ENCODE results near the gene KAT2B. TPM values are rescaled to one million over a fixed set of nuclear protein-coding genes. Genes with fewer than 3 reads are reported as not detected.

The KAT2B gene
- total RNA-seq, 1 experiment from 2014 or later = 3.2 TPM

- H3K4me3 ChIP-seq = no peak overlapping the region
- no peak for TF ChIP-seq CTCF (conservative IDR thresholded peaks at IDR 0.05)
- TF ChIP-seq EZH2 (IDR thresholded peaks at IDR 0.05; ENCODE audit: low read depth) = no peak
- ChIA-PET CTCF (no interaction called here), POLR2A (ENCODE audit: unreplicated experiment) (no interaction called here)
- no peaks in the 10 kb centered on the region for H3K9me2 ChIP-seq (ENCODE audit: insufficient read depth)
- H3K27me3 ChIP-seq (ENCODE audit: insufficient read depth, low read depth) = no peaks in the 10 kb centered on the region
- H3K4me2 ChIP-seq = no peak overlapping the region
- DNase-seq = no peak
- no peak overlapping the region for H2AFZ ChIP-seq
- intact Hi-C loops (cut with micrococcal nuclease; ENCODE audit: unreplicated experiment) = no loop called here
- no peak overlapping the region for H3K27ac ChIP-seq
- H4K20me1 ChIP-seq (ENCODE audit: insufficient read depth) = no peaks in the 10 kb centered on the region
- no peaks in the 10 kb centered on the region for H3K79me2 ChIP-seq (ENCODE audit: low read depth)
- no peaks in the 10 kb centered on the region for H3K36me3 ChIP-seq (ENCODE audit: low read depth)
- BruUV-seq (replicated peaks) = no TSS peak
- H3F3A ChIP-seq (ENCODE audit: insufficient read depth, low read depth) = no peaks in the 10 kb centered on the region
- no peaks in the 10 kb centered on the region for H3K9me3 ChIP-seq (ENCODE audit: insufficient read depth, low read depth)
- peaks cover 15% of the 10 kb centered on the region for H3K4me1 ChIP-seq (replicated peaks; ENCODE audit: insufficient read depth)
Measured at GRCh38 chr3:20107722-20108121, 67.5 kb downstream of the KAT2B start.

- ChIA-PET CTCF (no interaction called here), POLR2A (ENCODE audit: unreplicated experiment) (no interaction called here)
- Histone ChIP-seq H4K20me1 (ENCODE audit: insufficient read depth) (no peaks in the 10 kb centered on the region), H3K4me1 (replicated peaks; ENCODE audit: insufficient read depth) (peaks cover 15% of the 10 kb centered on the region), H2AFZ (no peak overlapping the region; the same call in 1 of the 2 replicates), H3K79me2 (ENCODE audit: low read depth) (no peaks in the 10 kb centered on the region), H3K27ac (no peak overlapping the region), H3K36me3 (ENCODE audit: low read depth) (no peaks in the 10 kb centered on the region), H3K9me2 (ENCODE audit: insufficient read depth) (no peaks in the 10 kb centered on the region), H3K4me3 (no peak overlapping the region), H3K27me3 (ENCODE audit: insufficient read depth, low read depth) (no peaks in the 10 kb centered on the region), H3K9me3 (ENCODE audit: insufficient read depth, low read depth) (no peaks in the 10 kb centered on the region), H3F3A (ENCODE audit: insufficient read depth, low read depth) (no peaks in the 10 kb centered on the region), H3K4me2 (peak overlapping the region; percentile 8; the same call in 1 of the 2 replicates)
- BruUV-seq (replicated peaks) = no TSS peak
- no peak for TF ChIP-seq EZH2 (IDR thresholded peaks at IDR 0.05; ENCODE audit: low read depth)
- TF ChIP-seq CTCF (conservative IDR thresholded peaks at IDR 0.05) = no peak
- peak in 1 of 2 experiments; percentile 71 for DNase-seq
- intact Hi-C loops (cut with micrococcal nuclease; ENCODE audit: unreplicated experiment) = no loop called here
Measured at GRCh38 chr3:20108869-20109268, 68.6 kb downstream of the KAT2B start.

GRCh38 chr3:20110826-20111225, 70.6 kb downstream of the KAT2B start:
- Histone ChIP-seq H2AFZ (no peak overlapping the region), H3K4me3 (no peak overlapping the region), H4K20me1 (ENCODE audit: insufficient read depth) (no peaks in the 10 kb centered on the region), H3K79me2 (ENCODE audit: low read depth) (no peaks in the 10 kb centered on the region), H3F3A (ENCODE audit: insufficient read depth, low read depth) (no peaks in the 10 kb centered on the region), H3K27ac (no peak overlapping the region), H3K4me2 (no peak overlapping the region), H3K9me2 (ENCODE audit: insufficient read depth) (no peaks in the 10 kb centered on the region), H3K36me3 (ENCODE audit: low read depth) (no peaks in the 10 kb centered on the region), H3K4me1 (replicated peaks; ENCODE audit: insufficient read depth) (peaks cover 15% of the 10 kb centered on the region), H3K27me3 (ENCODE audit: insufficient read depth, low read depth) (no peaks in the 10 kb centered on the region), H3K9me3 (ENCODE audit: insufficient read depth, low read depth) (no peaks in the 10 kb centered on the region)
- no peak for DNase-seq
- no TSS peak for BruUV-seq (replicated peaks)
- ChIA-PET CTCF (no interaction called here), POLR2A (ENCODE audit: unreplicated experiment) (no interaction called here)
- no peak for TF ChIP-seq CTCF (conservative IDR thresholded peaks at IDR 0.05)
- no peak for TF ChIP-seq EZH2 (IDR thresholded peaks at IDR 0.05; ENCODE audit: low read depth)
- intact Hi-C loops (cut with micrococcal nuclease; ENCODE audit: unreplicated experiment) = no loop called here

Data from PC-9 (cell line).